ENCODE results near the gene TMEM178B.
A peak's percentile ranks its signal among the peaks of the same experiment; 100 is the strongest.

TMEM178B gene

GRCh38 chr7:141217938-141218337 lies 144.1 kb downstream of the TMEM178B start:
- DNase-seq = no peak

- DNase-seq = no peak
Observed at GRCh38 chr7:141218941-141219340, 145.1 kb downstream of the TMEM178B start.

GRCh38 chr7:141220263-141220880 lies 146.5 kb downstream of the TMEM178B start:
- no peak for DNase-seq

GRCh38 chr7:141221007-141221612 lies 147.2 kb downstream of the TMEM178B start:
- DNase-seq = no peak

- peak in 23 of 58 donors; percentile 2 to 67 (median 28) for DNase-seq
Observed at GRCh38 chr7:141225916-141226618, 152.2 kb downstream of the TMEM178B start.

GRCh38 chr7:141227454-141227853 lies 153.6 kb downstream of the TMEM178B start:
- DNase-seq = no peak

GRCh38 chr7:141228482-141228881 lies 154.6 kb downstream of the TMEM178B start:
- no peak for DNase-seq

- peak in 34 of 58 donors; percentile 2 to 62 (median 22) for DNase-seq
Observed at GRCh38 chr7:141231018-141231792, 157.3 kb downstream of the TMEM178B start.

- DNase-seq = no peak
Observed at GRCh38 chr7:141232286-141233051, 158.6 kb downstream of the TMEM178B start.

- DNase-seq = peak in 1 of 58 donors; percentile 3
Observed at GRCh38 chr7:141234335-141235105, 160.7 kb downstream of the TMEM178B start.

- DNase-seq = no peak
Observed at GRCh38 chr7:141235656-141236055, 161.8 kb downstream of the TMEM178B start.

GRCh38 chr7:141238596-141239243 lies 164.9 kb downstream of the TMEM178B start:
- no peak for DNase-seq

GRCh38 chr7:141239661-141240060 lies 165.8 kb downstream of the TMEM178B start:
- DNase-seq = no peak

GRCh38 chr7:141242568-141242967 lies 168.7 kb downstream of the TMEM178B start:
- no peak for DNase-seq

- DNase-seq = no peak
Observed at GRCh38 chr7:141243368-141243767, 169.5 kb downstream of the TMEM178B start.

GRCh38 chr7:141244435-141244834 lies 170.6 kb downstream of the TMEM178B start:
- no peak for DNase-seq

- no peak for DNase-seq
Observed at GRCh38 chr7:141246426-141246825, 172.6 kb downstream of the TMEM178B start.

- DNase-seq = no peak
Observed at GRCh38 chr7:141251180-141251579, 177.3 kb downstream of the TMEM178B start.

- no peak for DNase-seq
Observed at GRCh38 chr7:141251957-141252356, 178.1 kb downstream of the TMEM178B start.

GRCh38 chr7:141257597-141257996 lies 183.7 kb downstream of the TMEM178B start:
- DNase-seq = no peak
